MCF 10A (cell line): Measurements from ENCODE around the gene POLN. TPM values are rescaled to one million over a fixed set of nuclear protein-coding genes. Genes with fewer than 3 reads are reported as not detected.
"Not testable (repeated sequence)": the region's sequence is repeated elsewhere in the genome, so short reads cannot be mapped to it uniquely, and the experiment has no call there.

Source experiments
- BruUV-seq: library from RNA; stranded (reverse); fragments of 400-500 nt; replicated peaks from 2 replicates; lab custom pipeline; 2021; lab: Mats Ljungman, UMichigan
- CTCF ChIA-PET: fragments of 300-600 bp; sonication (Branson Sonifier 250); formaldehyde crosslinking; extraction: SDS; loops from one replicate; lab custom pipeline; 2021; ENCODE audit warnings: antibody characterized with exemption, inconsistent platforms; lab: Yijun Ruan, JAX
- POLR2A ChIA-PET: fragments of 300-600, 350-650 bp; sonication (Branson Sonifier 250); formaldehyde crosslinking; extraction: SDS; loops from one replicate; lab custom pipeline; 2020; ENCODE audit warnings: antibody characterized with exemption, inconsistent platforms; lab: Yijun Ruan, JAX
- DNase-seq: peaks from one replicate; pipeline ENCODE4 v3.0.0-alpha.2; 2018; ENCODE audit not compliant: unreplicated experiment
- H3K27ac Mint-ChIP-seq: one replicate; pipeline ENCODE4 v1.8.0; 2022; ENCODE audit warnings: mild to moderate bottlenecking, low read depth, mixed read lengths; ENCODE audit not compliant: unreplicated experiment
- H3K27me3 Mint-ChIP-seq: one replicate; pipeline ENCODE4 v1.8.0; 2022; ENCODE audit warnings: mixed read lengths; ENCODE audit not compliant: insufficient read depth, unreplicated experiment
- H3K36me3 Mint-ChIP-seq: one replicate; pipeline ENCODE4 v1.8.0; 2022; ENCODE audit warnings: mild to moderate bottlenecking, moderate library complexity, mixed read lengths; ENCODE audit not compliant: insufficient read depth, unreplicated experiment
- H3K4me1 Mint-ChIP-seq: one replicate; pipeline ENCODE4 v1.8.0; 2022; ENCODE audit warnings: mixed read lengths; ENCODE audit not compliant: insufficient read depth, unreplicated experiment
- H3K4me3 Mint-ChIP-seq: one replicate; pipeline ENCODE4 v1.8.0; 2022; ENCODE audit warnings: mild to moderate bottlenecking, moderate library complexity, mixed read lengths; ENCODE audit not compliant: unreplicated experiment
- H3K9me3 Mint-ChIP-seq: one replicate; pipeline ENCODE4 v1.8.0; 2022; ENCODE audit warnings: mixed read lengths; ENCODE audit not compliant: unreplicated experiment
- intact Hi-C: fragments of 100-400 bp; cut with micrococcal nuclease; formaldehyde crosslinking; loops from 2 replicates; pipeline ENCODE4 v1.14.1; 2022
- total RNA-seq: library from RNA; stranded (reverse); gene quantifications from 2 replicates; pipeline ENCODE4 v1.2.3, GENCODE V29; 2022
- TF ChIP-seq, protein P1 (sequence below): fragments of 200-600 bp; IDR thresholded peaks from one replicate; pipeline ENCODE4 v1.8.0; 2022; ENCODE audit warnings: antibody characterized with exemption, mild to moderate bottlenecking; ENCODE audit not compliant: unreplicated experiment

POLN gene
- total RNA-seq, 1 experiment from 2014 or later, result 3.1 TPM

DNA sequence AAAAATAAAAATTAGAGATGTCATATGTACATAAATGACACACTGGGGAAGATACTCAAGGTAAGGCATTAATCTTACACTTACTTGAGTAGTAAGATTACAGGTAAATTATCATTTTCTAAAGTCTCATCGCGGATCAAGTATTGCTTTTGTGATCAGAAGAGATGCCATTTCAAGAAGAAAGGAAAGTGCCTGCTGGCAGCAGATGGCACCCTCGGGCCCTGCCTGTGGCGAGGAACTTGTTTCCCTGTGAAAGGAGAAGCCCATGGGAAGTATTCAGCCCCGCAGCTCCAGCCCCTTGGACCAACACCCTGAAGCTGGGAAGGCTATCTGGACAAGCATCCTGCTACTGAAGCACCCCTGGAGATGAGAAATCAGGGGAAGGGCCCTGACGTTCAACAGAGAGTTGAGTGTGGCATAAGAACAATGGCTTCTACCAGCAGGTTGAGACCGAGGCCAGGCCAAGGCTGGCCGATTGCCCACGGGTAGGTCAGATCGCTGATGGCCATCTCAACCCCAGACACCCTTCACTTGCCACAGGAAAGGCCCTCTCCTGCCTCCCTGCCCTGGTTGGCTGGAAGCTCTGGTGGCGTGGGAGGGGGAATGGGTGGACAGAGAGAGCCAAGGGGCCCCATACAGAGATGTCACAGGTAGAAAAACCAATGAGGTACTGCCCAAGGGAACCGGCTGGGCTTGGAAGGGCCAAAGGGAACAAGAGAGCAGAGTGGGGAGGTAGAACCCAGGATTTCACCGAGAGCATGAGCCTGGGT is 38.8 kb upstream of the POLN start:
- H3K4me1 Mint-ChIP-seq, result no peaks in the 10 kb centered on the region
- CTCF ChIA-PET, result interaction anchor here (0.6 to 0.7 kb wide), 2 partner anchors 97 to 329 kb away, joined by 4 to 5 read pairs; no protein-coding TSS in a partner anchor
- intact Hi-C loops, result loop anchor here (5.0 kb wide), 1 partner anchor 182 kb away; no protein-coding TSS in a partner anchor

DNA sequence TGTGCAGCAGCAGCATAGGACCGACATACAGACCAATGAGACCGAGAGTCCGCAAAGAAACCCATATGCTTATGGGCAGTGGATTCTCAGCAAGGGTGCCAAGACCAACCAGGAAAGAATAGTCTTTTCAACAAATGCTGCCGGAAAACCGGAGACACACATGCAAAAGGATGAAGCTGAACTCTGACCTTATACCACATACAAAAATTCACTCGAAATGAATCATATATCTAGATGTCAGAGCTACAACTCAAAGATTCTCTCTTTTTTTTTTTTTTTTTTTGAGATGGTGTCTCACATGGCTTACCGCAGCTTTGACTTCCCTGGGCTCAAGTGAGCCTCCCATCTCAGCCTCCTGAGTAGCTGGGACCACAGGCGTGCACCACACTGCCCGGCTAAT is 36.0 kb upstream of the POLN start:
- CTCF ChIA-PET, result no interaction called here
- H3K4me3 Mint-ChIP-seq, result no peak overlapping the region
- BruUV-seq, result no TSS peak
- TF ChIP-seq, protein P1, sequence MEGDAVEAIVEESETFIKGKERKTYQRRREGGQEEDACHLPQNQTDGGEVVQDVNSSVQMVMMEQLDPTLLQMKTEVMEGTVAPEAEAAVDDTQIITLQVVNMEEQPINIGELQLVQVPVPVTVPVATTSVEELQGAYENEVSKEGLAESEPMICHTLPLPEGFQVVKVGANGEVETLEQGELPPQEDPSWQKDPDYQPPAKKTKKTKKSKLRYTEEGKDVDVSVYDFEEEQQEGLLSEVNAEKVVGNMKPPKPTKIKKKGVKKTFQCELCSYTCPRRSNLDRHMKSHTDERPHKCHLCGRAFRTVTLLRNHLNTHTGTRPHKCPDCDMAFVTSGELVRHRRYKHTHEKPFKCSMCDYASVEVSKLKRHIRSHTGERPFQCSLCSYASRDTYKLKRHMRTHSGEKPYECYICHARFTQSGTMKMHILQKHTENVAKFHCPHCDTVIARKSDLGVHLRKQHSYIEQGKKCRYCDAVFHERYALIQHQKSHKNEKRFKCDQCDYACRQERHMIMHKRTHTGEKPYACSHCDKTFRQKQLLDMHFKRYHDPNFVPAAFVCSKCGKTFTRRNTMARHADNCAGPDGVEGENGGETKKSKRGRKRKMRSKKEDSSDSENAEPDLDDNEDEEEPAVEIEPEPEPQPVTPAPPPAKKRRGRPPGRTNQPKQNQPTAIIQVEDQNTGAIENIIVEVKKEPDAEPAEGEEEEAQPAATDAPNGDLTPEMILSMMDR, result no peak
- H3K27ac Mint-ChIP-seq, result no peak overlapping the region
- no peaks in the 10 kb centered on the region for H3K9me3 Mint-ChIP-seq
- no peaks in the 10 kb centered on the region for H3K4me1 Mint-ChIP-seq
- POLR2A ChIA-PET, result no interaction called here
- H3K36me3 Mint-ChIP-seq, result peaks cover 6% of the 10 kb centered on the region
- DNase-seq, result no peak
- intact Hi-C loops, result no loop called here
- no peaks in the 10 kb centered on the region for H3K27me3 Mint-ChIP-seq

More for the DNA sequence above, 38.8 kb upstream of the POLN start:
- Mint-ChIP-seq H3K9me3 (no peaks in the 10 kb centered on the region), H3K36me3 (peaks cover 6% of the 10 kb centered on the region), H3K27ac (no peak overlapping the region), H3K4me3 (no peak overlapping the region), H3K27me3 (no peaks in the 10 kb centered on the region)
- no peak for DNase-seq
- no TSS peak for BruUV-seq
- POLR2A ChIA-PET, result no interaction called here
- TF ChIP-seq, protein P1, result peak; percentile 10

DNA sequence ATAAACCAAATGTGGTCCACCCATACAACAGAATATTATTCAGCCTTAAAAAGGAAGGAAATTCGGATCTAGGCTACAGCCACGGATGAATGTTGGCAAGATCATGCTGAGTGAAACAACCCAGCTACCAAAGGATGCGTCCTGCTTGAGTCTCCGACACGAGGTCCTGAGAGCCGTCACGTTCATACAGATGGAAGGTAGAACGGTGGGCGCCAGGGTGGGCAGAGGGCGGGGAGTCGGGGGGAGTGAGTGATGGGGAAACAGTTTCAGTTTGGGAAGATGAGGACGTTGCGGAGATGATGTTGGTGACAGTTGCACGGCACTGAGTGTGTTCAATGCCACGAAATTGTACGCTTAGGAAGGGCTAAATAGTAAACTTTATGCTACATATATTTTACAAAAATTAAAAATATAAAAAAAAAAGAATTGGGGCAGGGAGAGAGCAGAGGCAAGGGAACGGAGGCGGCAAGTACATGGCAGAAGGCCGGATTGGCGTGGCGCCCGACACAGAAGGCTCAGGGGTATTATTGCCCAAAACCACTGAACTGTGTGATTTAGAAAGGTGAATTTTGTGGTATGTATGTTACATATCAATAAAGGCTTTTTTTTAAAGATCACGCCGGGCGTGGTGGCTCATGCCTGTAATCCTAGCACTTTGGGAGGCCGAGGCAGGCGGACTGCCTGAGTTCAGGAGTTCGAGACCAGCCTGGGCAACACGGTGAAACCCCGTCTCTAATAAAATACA is 34.8 kb upstream of the POLN start:
- TF ChIP-seq, protein P1, result no peak
- no peaks in the 10 kb centered on the region for H3K27me3 Mint-ChIP-seq
- no peak for DNase-seq
- H3K36me3 Mint-ChIP-seq, result peaks cover 6% of the 10 kb centered on the region
- no peak overlapping the region for H3K4me3 Mint-ChIP-seq
- no peaks in the 10 kb centered on the region for H3K4me1 Mint-ChIP-seq
- intact Hi-C loops, result no loop called here
- ChIA-PET CTCF (no interaction called here), POLR2A (no interaction called here)
- no TSS peak for BruUV-seq
- no peak overlapping the region for H3K27ac Mint-ChIP-seq
- no peaks in the 10 kb centered on the region for H3K9me3 Mint-ChIP-seq

DNA sequence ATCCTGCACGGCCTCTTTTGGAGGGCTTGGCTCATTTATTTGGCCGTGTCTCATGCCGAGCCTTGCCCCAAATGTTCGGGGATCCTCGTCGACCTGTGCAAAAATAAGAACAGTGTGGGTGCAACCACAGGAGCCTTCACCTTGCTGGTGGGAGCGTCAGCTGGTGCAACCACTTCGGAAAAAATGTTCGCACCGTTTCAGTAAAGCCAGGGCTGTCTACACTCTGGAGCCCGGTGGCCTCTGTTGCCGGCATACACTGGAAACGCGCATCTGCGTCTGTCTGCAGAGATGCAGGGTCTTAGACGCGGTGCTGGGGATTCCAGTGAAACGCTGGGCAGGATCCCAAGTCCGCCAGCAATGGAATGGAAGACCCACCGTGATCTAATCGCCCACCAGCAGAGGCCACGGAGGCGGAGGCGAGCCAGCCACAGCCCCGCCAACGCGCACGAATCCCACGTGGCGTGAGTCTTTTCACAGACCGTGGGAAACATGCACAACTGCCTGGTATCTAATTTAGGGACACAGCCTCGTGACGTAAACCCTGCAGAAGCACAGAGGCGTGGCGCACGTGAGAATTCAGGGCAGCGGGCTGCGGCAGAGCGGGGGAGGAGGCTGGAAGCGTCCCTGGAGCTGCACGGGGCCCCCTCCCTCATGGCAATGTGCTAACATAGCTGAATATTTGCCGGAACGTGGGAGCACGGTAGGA is 33.8 kb upstream of the POLN start:
- Mint-ChIP-seq H3K27me3 (no peaks in the 10 kb centered on the region), H3K27ac (no peak overlapping the region), H3K36me3 (peaks cover 6% of the 10 kb centered on the region), H3K4me1 (no peaks in the 10 kb centered on the region), H3K9me3 (no peaks in the 10 kb centered on the region), H3K4me3 (no peak overlapping the region)
- BruUV-seq, result no TSS peak
- POLR2A ChIA-PET, result no interaction called here
- TF ChIP-seq, protein P1, result no peak
- intact Hi-C loops, result no loop called here
- no peak for DNase-seq
- CTCF ChIA-PET, result no interaction called here

DNA sequence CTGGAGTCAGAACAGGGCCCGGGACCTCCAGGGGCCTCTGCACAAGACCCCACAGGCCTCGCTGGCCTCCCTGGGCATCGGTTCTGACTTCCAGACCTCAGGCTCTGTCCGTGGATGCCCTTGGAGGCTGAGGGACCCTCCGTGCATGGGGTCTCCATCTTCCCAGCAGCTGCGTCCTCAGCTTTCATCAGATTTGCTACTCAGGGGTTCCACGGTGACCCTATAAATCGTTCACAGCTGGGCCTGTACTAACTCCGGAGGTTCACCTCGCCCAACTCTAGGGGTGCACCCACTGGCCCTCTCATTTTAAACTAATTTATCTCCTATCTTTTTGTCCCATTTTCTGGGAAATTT is 33.1 kb upstream of the POLN start:
- H3K4me3 Mint-ChIP-seq, H3K4me1 Mint-ChIP-seq, POLR2A ChIA-PET, H3K27ac Mint-ChIP-seq, H3K27me3 Mint-ChIP-seq, BruUV-seq, H3K9me3 Mint-ChIP-seq, intact Hi-C loops, CTCF ChIA-PET, DNase-seq, H3K36me3 Mint-ChIP-seq: not testable (repeated sequence)
